ENCODE measurements around the gene GALNT2.

Gene GALNT2

DNA sequence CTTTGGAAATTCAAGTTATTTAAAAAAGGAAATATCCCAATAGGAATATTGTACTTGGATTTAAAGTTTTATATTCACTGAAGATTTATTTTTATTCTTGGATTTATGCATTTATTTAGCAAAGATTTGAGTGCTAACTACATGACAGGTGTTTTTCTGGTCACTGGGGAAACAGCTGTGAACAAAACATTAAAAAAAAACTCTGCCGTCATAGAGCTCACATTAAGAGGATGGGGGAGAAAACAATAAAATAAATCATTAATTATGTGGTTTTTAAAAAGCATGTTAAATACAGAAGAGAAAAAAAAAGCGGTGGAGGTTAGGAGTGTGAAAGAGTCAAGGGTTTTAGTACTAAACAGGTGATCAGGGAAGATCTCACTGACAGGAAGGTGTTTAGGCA is 149.9 kb downstream of the GALNT2 start:
- TF ChIP-seq, protein P1, sequence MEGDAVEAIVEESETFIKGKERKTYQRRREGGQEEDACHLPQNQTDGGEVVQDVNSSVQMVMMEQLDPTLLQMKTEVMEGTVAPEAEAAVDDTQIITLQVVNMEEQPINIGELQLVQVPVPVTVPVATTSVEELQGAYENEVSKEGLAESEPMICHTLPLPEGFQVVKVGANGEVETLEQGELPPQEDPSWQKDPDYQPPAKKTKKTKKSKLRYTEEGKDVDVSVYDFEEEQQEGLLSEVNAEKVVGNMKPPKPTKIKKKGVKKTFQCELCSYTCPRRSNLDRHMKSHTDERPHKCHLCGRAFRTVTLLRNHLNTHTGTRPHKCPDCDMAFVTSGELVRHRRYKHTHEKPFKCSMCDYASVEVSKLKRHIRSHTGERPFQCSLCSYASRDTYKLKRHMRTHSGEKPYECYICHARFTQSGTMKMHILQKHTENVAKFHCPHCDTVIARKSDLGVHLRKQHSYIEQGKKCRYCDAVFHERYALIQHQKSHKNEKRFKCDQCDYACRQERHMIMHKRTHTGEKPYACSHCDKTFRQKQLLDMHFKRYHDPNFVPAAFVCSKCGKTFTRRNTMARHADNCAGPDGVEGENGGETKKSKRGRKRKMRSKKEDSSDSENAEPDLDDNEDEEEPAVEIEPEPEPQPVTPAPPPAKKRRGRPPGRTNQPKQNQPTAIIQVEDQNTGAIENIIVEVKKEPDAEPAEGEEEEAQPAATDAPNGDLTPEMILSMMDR (IDR thresholded peaks at IDR 0.05; ENCODE audit: insufficient read depth, low read length, poor library complexity, severe bottlenecking) = no peak
- H3K4me3 ChIP-seq (replicated peaks; ENCODE audit: low read depth, low read length) = no peak overlapping the region
- H3K36me3 ChIP-seq (ENCODE audit: control insufficient read depth, insufficient read depth, low read length) = no peaks in the 10 kb centered on the region
- DNase-seq (ENCODE audit: extremely low read depth, insufficient read length) = no peak
- H3K27me3 ChIP-seq (replicated peaks; ENCODE audit: control insufficient read depth, insufficient read depth, low read length) = no peaks in the 10 kb centered on the region

DNA sequence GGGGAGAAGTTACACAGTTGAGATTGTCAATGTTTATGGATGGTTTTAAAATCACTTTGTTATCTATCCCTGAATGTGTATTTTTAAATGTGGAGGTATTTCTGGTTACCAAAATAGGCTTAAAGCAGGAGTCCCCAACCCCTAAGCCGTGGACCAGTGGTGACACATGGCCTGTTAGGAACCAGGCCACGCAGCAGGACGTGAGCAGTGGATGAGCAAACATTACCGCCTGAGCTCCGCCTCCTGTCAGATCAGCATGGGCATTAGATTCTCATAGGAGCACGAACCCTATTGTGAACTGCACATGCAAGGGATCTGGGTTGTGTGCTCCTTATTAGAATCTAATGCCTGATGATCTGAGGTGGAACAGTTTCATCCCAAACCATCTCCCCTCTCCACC is 151.6 kb downstream of the GALNT2 start:
- Histone ChIP-seq H3K4me3 (replicated peaks; ENCODE audit: low read depth, low read length) (no peak overlapping the region), H3K36me3 (ENCODE audit: control insufficient read depth, insufficient read depth, low read length) (no peaks in the 10 kb centered on the region), H3K27me3 (replicated peaks; ENCODE audit: control insufficient read depth, insufficient read depth, low read length) (no peaks in the 10 kb centered on the region)
- TF ChIP-seq, protein P1 (IDR thresholded peaks at IDR 0.05; ENCODE audit: insufficient read depth, low read length, poor library complexity, severe bottlenecking) = no peak
- DNase-seq (ENCODE audit: extremely low read depth, insufficient read length) = no peak

DNA sequence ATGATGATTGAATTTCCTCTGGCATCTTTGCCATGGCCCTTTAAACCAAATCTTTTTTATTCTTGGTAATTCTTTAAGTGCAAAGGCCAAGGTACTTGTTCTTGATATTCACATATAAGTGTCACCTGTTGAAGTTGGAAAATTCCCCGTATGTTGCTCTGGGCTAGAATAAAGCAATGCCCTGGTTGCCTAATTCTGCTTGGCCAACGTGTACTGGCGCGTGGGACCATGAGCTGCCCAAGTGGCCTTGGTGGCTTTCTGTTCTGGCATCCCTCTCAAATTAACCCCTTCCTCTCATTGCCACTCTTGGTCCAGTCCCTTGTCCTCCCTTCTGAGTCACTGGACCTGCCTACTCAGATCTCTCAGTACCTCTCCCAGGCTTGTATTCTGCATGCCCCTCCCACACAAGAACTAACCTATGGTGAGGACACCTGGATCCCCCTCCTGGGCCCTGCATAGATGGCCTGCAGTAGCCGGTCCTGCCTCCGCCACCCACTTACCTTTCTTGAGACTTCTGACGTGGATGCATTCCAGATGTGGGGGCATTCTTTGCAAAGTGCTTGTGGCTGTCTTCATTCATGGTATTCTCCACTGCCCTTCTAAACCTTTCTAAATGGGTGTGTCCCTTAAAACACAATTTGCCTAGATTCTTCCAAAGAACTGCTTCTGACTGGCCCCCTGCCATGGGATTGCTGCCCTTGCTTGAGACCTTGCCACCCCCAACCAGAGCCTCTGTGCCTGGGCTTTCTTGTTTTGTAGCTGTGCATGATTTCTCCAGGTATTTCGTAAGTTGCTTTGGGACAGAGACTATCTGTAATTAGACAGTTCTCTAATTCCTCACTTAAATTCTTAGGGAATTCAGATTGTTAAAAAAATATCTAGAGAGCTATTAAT is 152.4 kb downstream of the GALNT2 start:
- TF ChIP-seq, protein P1 (IDR thresholded peaks at IDR 0.05; ENCODE audit: insufficient read depth, low read length, poor library complexity, severe bottlenecking) = no peak
- H3K4me3 ChIP-seq (replicated peaks; ENCODE audit: low read depth, low read length) = no peak overlapping the region
- no peaks in the 10 kb centered on the region for H3K36me3 ChIP-seq (ENCODE audit: control insufficient read depth, insufficient read depth, low read length)
- DNase-seq (ENCODE audit: extremely low read depth, insufficient read length) = no peak
- H3K27me3 ChIP-seq (replicated peaks; ENCODE audit: control insufficient read depth, insufficient read depth, low read length) = no peaks in the 10 kb centered on the region

DNA sequence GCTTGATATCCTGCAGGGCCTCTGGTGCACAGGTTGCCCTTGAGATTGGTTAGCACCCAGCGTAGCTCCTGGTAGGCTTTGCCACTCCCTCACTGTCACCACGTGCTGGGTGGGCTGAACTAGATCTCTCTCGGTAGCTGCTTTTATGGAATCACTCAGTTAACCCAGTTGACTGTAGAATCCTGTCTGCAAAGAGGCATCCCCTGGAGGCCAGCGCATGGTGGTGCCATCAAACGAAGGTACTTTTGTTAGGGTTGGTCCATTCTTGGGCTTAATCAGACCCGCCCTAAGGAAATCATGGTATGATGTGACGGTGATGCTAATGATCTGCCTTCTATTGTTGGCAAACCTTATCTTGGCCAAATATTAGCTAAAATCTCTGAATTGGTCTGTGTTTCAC is 153.4 kb downstream of the GALNT2 start:
- no peaks in the 10 kb centered on the region for H3K27me3 ChIP-seq (replicated peaks; ENCODE audit: control insufficient read depth, insufficient read depth, low read length)
- DNase-seq (ENCODE audit: extremely low read depth, insufficient read length) = no peak
- TF ChIP-seq, protein P1 (IDR thresholded peaks at IDR 0.05; ENCODE audit: insufficient read depth, low read length, poor library complexity, severe bottlenecking) = no peak

DNA sequence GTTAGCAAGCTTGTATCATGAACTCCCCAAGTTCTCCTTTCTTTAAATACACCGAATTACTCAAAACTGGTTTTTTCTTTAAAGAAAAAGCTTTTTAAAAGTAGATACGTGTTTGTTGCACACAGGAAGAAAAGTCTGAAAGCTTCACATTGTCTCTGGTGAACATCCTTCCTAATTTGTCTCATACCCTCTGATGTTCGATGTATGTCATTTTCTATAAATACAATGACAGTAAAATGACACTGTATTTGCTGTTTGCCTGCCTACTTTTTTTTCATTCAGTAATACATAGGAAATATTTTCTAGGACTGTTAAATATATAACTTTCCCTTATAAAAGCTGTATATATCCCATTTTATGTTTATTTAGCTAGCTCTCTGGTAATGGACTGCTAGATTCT is 153.9 kb downstream of the GALNT2 start:
- DNase-seq (ENCODE audit: extremely low read depth, insufficient read length) = no peak
- no peaks in the 10 kb centered on the region for H3K36me3 ChIP-seq (ENCODE audit: control insufficient read depth, insufficient read depth, low read length)
- no peaks in the 10 kb centered on the region for H3K27me3 ChIP-seq (replicated peaks; ENCODE audit: control insufficient read depth, insufficient read depth, low read length)
- TF ChIP-seq, protein P1 (IDR thresholded peaks at IDR 0.05; ENCODE audit: insufficient read depth, low read length, poor library complexity, severe bottlenecking) = no peak
- no peak overlapping the region for H3K4me3 ChIP-seq (replicated peaks; ENCODE audit: low read depth, low read length)

More for the DNA sequence above, 153.4 kb downstream of the GALNT2 start:
- H3K36me3 ChIP-seq (ENCODE audit: control insufficient read depth, insufficient read depth, low read length) = no peaks in the 10 kb centered on the region
- no peak overlapping the region for H3K4me3 ChIP-seq (replicated peaks; ENCODE audit: low read depth, low read length)
